Vein endothelial cell (primary cell): ENCODE data around the gene GAD1. TPM values are rescaled to one million over a fixed set of nuclear protein-coding genes. Genes with fewer than 3 reads are reported as not detected.

Source experiments
- small RNA-seq: library from RNA; depleted of rRNA; stranded (forward); fragments of <200 nt; gene quantifications from one replicate; pipeline ENCODE3, GENCODE V24; 2012
- total RNA-seq: library from RNA; depleted of rRNA; stranded (reverse); fragments of >200 nt; gene quantifications from 2 replicates; pipeline ENCODE4 v1.2.3, GENCODE V29; 2012

GAD1 gene
- 0.33 TPM in 1 of 2 replicates, not detected in the other for total RNA-seq

GRCh38 chr2:170816504-170817092 is at the start of gene GAD1:
GAD1 (plus strand) TSS chr2:170816887; CDS start chr2:170818592, 1,705 bp downstream.

GRCh38 chr2:170770008-170770605 is 46.6 kb upstream of the GAD1 start, which contains the start of gene ERICH2:
ERICH2 (plus strand) TSS chr2:170770378; CDS start chr2:170770682, 304 bp downstream.

Small RNA genes within 50 kb of the gene (small RNA-seq; reads per million reads assigned to genes)
- gene RF00019 = not detected

Other genes with a start within 250 kb of the GAD1 start
- under 0.01 TPM in 1 of 2 replicates, not detected in the other for gene SP5, start 101.5 kb upstream of the GAD1 start, total RNA-seq
- not detected in 2 replicates for gene ERICH2, start 46.5 kb upstream of the GAD1 start, total RNA-seq
- gene GORASP2, start 112.4 kb downstream of the GAD1 start, total RNA-seq = 63.1 and 64.3 TPM in 2 replicates